Prostate gland (tissue), 2 donors: ENCODE measurements around the gene ADAM29.

ENCODE experiments used
- POLR2A ChIP-seq: fragments of 450-650 bp; IDR thresholded peaks from one replicate; pipeline ENCODE4 v1.6.1; 2016; ENCODE audit warnings: antibody characterized with exemption, mild to moderate bottlenecking
- POLR2AphosphoS5 ChIP-seq: sonication (generic); formaldehyde crosslinking; IDR thresholded peaks from one replicate; pipeline ENCODE4 v1.6.1; 2017; ENCODE audit warnings: antibody characterized with exemption
- TF ChIP-seq, protein P1 (sequence below), 4 experiments: fragments of 200-600 bp in 2 of 4; fragments of 450-650 bp in 2 of 4; sonication (generic) in 2 of 4; IDR thresholded peaks; 1 replicate in 3 of 4; 2 replicates in 1 of 4; pipeline ENCODE4 v1.5.1; 2016 to 2019; ENCODE audit warnings: antibody characterized with exemption in 4 of 4, mild to moderate bottlenecking in 2 of 4, moderate library complexity in 2 of 4

DNA sequence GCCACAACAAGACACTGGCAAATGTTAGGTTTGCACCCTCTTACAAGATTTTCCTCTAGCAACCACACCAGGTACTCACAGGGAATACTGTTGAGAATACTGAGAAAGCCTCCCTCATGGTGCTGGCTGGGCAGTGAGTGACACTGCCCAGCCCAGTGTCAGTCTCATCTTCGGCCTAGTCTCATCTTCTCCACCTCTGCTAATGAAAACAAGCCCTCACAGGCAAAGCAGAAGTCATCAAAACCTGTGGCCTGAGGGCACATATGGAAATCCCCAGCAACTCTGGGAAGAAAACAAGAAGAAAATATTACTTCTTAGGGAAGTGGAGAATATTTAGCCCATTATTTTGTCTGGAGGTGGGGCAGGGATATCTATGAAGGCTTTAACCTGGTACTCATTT lies 7.9 kb upstream of the ADAM29 start:
- TF ChIP-seq, protein P1, sequence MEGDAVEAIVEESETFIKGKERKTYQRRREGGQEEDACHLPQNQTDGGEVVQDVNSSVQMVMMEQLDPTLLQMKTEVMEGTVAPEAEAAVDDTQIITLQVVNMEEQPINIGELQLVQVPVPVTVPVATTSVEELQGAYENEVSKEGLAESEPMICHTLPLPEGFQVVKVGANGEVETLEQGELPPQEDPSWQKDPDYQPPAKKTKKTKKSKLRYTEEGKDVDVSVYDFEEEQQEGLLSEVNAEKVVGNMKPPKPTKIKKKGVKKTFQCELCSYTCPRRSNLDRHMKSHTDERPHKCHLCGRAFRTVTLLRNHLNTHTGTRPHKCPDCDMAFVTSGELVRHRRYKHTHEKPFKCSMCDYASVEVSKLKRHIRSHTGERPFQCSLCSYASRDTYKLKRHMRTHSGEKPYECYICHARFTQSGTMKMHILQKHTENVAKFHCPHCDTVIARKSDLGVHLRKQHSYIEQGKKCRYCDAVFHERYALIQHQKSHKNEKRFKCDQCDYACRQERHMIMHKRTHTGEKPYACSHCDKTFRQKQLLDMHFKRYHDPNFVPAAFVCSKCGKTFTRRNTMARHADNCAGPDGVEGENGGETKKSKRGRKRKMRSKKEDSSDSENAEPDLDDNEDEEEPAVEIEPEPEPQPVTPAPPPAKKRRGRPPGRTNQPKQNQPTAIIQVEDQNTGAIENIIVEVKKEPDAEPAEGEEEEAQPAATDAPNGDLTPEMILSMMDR (IDR thresholded peaks at IDR 0.05), result no peak
- TF ChIP-seq POLR2AphosphoS5 (no peak), POLR2A (no peak)
